ENCODE data around the gene HIPK1. TPM values are rescaled to one million over a fixed set of nuclear protein-coding genes. Genes with fewer than 3 reads are reported as not detected.
A peak's percentile ranks its signal among the peaks of the same experiment; 100 is the strongest.

The HIPK1 gene
- total and polyA plus RNA-seq, 9 donors: 17.1 to 29.8 (median 27.4) TPM

GRCh38 chr1:113912594-113913311 lies 16.4 kb upstream of the HIPK1 start:
- Histone ChIP-seq H3K9me3 (replicated peaks; ENCODE audit: control insufficient read depth, low read depth, low read length) (no peaks in the 10 kb centered on the region), H3K36me3 (ENCODE audit: control insufficient read depth, insufficient read depth, low read length) (peaks cover 34% of the 10 kb centered on the region), H3K27ac (ENCODE audit: low read length) (peak overlapping the region; percentile 90), H3K4me3 (ENCODE audit: low read length) (no peak overlapping the region), H3K4me1 (ENCODE audit: control insufficient read depth, insufficient read depth, low read length) (peaks cover 23% of the 10 kb centered on the region), H3K27me3 (ENCODE audit: control insufficient read depth, insufficient read depth, low read length) (no peaks in the 10 kb centered on the region)
- peak; percentile 86 for DNase-seq
- WGBS (ENCODE audit: insufficient coverage): 40% methylated on average over 2 of the region's 6 CpGs

GRCh38 chr1:113913312-113913668 lies 15.8 kb upstream of the HIPK1 start:
- Histone ChIP-seq H3K4me3 (ENCODE audit: low read length) (no peak overlapping the region), H3K4me1 (ENCODE audit: control insufficient read depth, insufficient read depth, low read length) (peaks cover 23% of the 10 kb centered on the region), H3K27ac (ENCODE audit: low read length) (peak overlapping the region; percentile 90), H3K36me3 (ENCODE audit: control insufficient read depth, insufficient read depth, low read length) (peaks cover 29% of the 10 kb centered on the region), H3K9me3 (replicated peaks; ENCODE audit: control insufficient read depth, low read depth, low read length) (no peaks in the 10 kb centered on the region), H3K27me3 (ENCODE audit: control insufficient read depth, insufficient read depth, low read length) (no peaks in the 10 kb centered on the region)
- 44% methylated on average over 2 of the region's 3 CpGs for WGBS (ENCODE audit: insufficient coverage)
- no peak for DNase-seq

- peak; percentile 13 for DNase-seq
- H3K36me3 ChIP-seq (ENCODE audit: control insufficient read depth, insufficient read depth, low read length): peaks cover 24% of the 10 kb centered on the region
- H3K27me3 ChIP-seq (ENCODE audit: control insufficient read depth, insufficient read depth, low read length): no peaks in the 10 kb centered on the region
- no peak overlapping the region for H3K4me3 ChIP-seq (ENCODE audit: low read length)
- WGBS (ENCODE audit: insufficient coverage): 96% methylated on average over 4 of the region's 5 CpGs
- no peak overlapping the region for H3K27ac ChIP-seq (ENCODE audit: low read length)
- no peaks in the 10 kb centered on the region for H3K9me3 ChIP-seq (replicated peaks; ENCODE audit: control insufficient read depth, low read depth, low read length)
- peaks cover 23% of the 10 kb centered on the region for H3K4me1 ChIP-seq (ENCODE audit: control insufficient read depth, insufficient read depth, low read length)
Measured at GRCh38 chr1:113913887-113914664, 15.0 kb upstream of the HIPK1 start.

- no peak overlapping the region for H3K27ac ChIP-seq (ENCODE audit: low read length)
- WGBS (ENCODE audit: insufficient coverage): 94% methylated on average over 2 of the region's 5 CpGs
- H3K9me3 ChIP-seq (replicated peaks; ENCODE audit: control insufficient read depth, low read depth, low read length): no peaks in the 10 kb centered on the region
- no peaks in the 10 kb centered on the region for H3K27me3 ChIP-seq (ENCODE audit: control insufficient read depth, insufficient read depth, low read length)
- H3K4me1 ChIP-seq (ENCODE audit: control insufficient read depth, insufficient read depth, low read length): peaks cover 18% of the 10 kb centered on the region
- H3K36me3 ChIP-seq (ENCODE audit: control insufficient read depth, insufficient read depth, low read length): peaks cover 4% of the 10 kb centered on the region
- H3K4me3 ChIP-seq (ENCODE audit: low read length): no peak overlapping the region
- no peak for DNase-seq
Measured at GRCh38 chr1:113916974-113917373, 12.2 kb upstream of the HIPK1 start.

- H3K36me3 ChIP-seq (ENCODE audit: control insufficient read depth, insufficient read depth, low read length): peaks cover 2% of the 10 kb centered on the region
- H3K9me3 ChIP-seq (replicated peaks; ENCODE audit: control insufficient read depth, low read depth, low read length): no peaks in the 10 kb centered on the region
- 70% methylated on average over 2 of the region's 2 CpGs for WGBS (ENCODE audit: insufficient coverage)
- DNase-seq: no peak
- H3K4me3 ChIP-seq (ENCODE audit: low read length): no peak overlapping the region
- H3K27ac ChIP-seq (ENCODE audit: low read length): no peak overlapping the region
- peaks cover 14% of the 10 kb centered on the region for H3K4me1 ChIP-seq (ENCODE audit: control insufficient read depth, insufficient read depth, low read length)
- H3K27me3 ChIP-seq (ENCODE audit: control insufficient read depth, insufficient read depth, low read length): no peaks in the 10 kb centered on the region
Measured at GRCh38 chr1:113917400-113918082, 11.6 kb upstream of the HIPK1 start.

GRCh38 chr1:113918243-113918642 lies 10.9 kb upstream of the HIPK1 start:
- no peak for DNase-seq
- no peak overlapping the region for H3K4me3 ChIP-seq (ENCODE audit: low read length)
- no peak overlapping the region for H3K27ac ChIP-seq (ENCODE audit: low read length)
- no peaks in the 10 kb centered on the region for H3K27me3 ChIP-seq (ENCODE audit: control insufficient read depth, insufficient read depth, low read length)
- no peaks in the 10 kb centered on the region for H3K36me3 ChIP-seq (ENCODE audit: control insufficient read depth, insufficient read depth, low read length)
- H3K9me3 ChIP-seq (replicated peaks; ENCODE audit: control insufficient read depth, low read depth, low read length): no peaks in the 10 kb centered on the region
- H3K4me1 ChIP-seq (ENCODE audit: control insufficient read depth, insufficient read depth, low read length): peaks cover 7% of the 10 kb centered on the region

GRCh38 chr1:113922957-113923356 lies 6.2 kb upstream of the HIPK1 start:
- H3K4me1 ChIP-seq (ENCODE audit: control insufficient read depth, insufficient read depth, low read length): no peaks in the 10 kb centered on the region
- no peaks in the 10 kb centered on the region for H3K9me3 ChIP-seq (replicated peaks; ENCODE audit: control insufficient read depth, low read depth, low read length)
- WGBS (ENCODE audit: insufficient coverage): 100% methylated on average over 1 of the region's 4 CpGs
- no peak for DNase-seq
- no peaks in the 10 kb centered on the region for H3K36me3 ChIP-seq (ENCODE audit: control insufficient read depth, insufficient read depth, low read length)
- no peak overlapping the region for H3K4me3 ChIP-seq (ENCODE audit: low read length)
- no peaks in the 10 kb centered on the region for H3K27me3 ChIP-seq (ENCODE audit: control insufficient read depth, insufficient read depth, low read length)
- no peak overlapping the region for H3K27ac ChIP-seq (ENCODE audit: low read length)

GRCh38 chr1:113924473-113924872 lies 4.7 kb upstream of the HIPK1 start:
- 80% methylated on average over 1 of the region's 2 CpGs for WGBS (ENCODE audit: insufficient coverage)

GRCh38 chr1:113928187-113928930 lies 765 bp upstream of the HIPK1 start:
- H3K36me3 ChIP-seq (ENCODE audit: control insufficient read depth, insufficient read depth, low read length): no peaks in the 10 kb centered on the region
- peak overlapping the region; percentile 93 for H3K4me3 ChIP-seq (ENCODE audit: low read length)
- H3K27me3 ChIP-seq (ENCODE audit: control insufficient read depth, insufficient read depth, low read length): no peaks in the 10 kb centered on the region
- H3K9me3 ChIP-seq (replicated peaks; ENCODE audit: control insufficient read depth, low read depth, low read length): no peaks in the 10 kb centered on the region
- WGBS (ENCODE audit: insufficient coverage): 0% methylated on average over 1 of the region's 6 CpGs
- DNase-seq: peak; percentile 45
- H3K4me1 ChIP-seq (ENCODE audit: control insufficient read depth, insufficient read depth, low read length): peaks cover 10% of the 10 kb centered on the region
- H3K27ac ChIP-seq (ENCODE audit: low read length): peak overlapping the region; percentile 99

More at GRCh38 chr1:113924473-113924872, 4.7 kb upstream of the HIPK1 start:
- Histone ChIP-seq H3K27ac (ENCODE audit: low read length) (no peak overlapping the region), H3K4me3 (ENCODE audit: low read length) (no peak overlapping the region), H3K9me3 (replicated peaks; ENCODE audit: control insufficient read depth, low read depth, low read length) (no peaks in the 10 kb centered on the region), H3K36me3 (ENCODE audit: control insufficient read depth, insufficient read depth, low read length) (no peaks in the 10 kb centered on the region), H3K4me1 (ENCODE audit: control insufficient read depth, insufficient read depth, low read length) (no peaks in the 10 kb centered on the region), H3K27me3 (ENCODE audit: control insufficient read depth, insufficient read depth, low read length) (no peaks in the 10 kb centered on the region)
- DNase-seq: no peak
